Ascending aorta (tissue), 2 donors: ENCODE data around the gene SYCE3. TPM values are rescaled to one million over a fixed set of nuclear protein-coding genes. Genes with fewer than 3 reads are reported as not detected.
"Not testable (repeated sequence)": the region's sequence is repeated elsewhere in the genome, so short reads cannot be mapped to it uniquely, and the experiment has no call there.

Source experiments
- DNase-seq, 2 donors: peaks; one replicate each; pipeline ENCODE4 v3.0.0-alpha.2; 2019; ENCODE audit warnings: low spot score in 2 of 2
- H3K27ac ChIP-seq, 2 donors: fragments of 200-600 bp; sonication (generic); one replicate each; pipeline ENCODE4 v1.5.1; 2016 to 2017; ENCODE audit warnings: mild to moderate bottlenecking in 1 of 2
- H3K27me3 ChIP-seq: fragments of 200-600 bp; sonication (generic); one replicate; pipeline ENCODE4 v1.5.1; 2017
- H3K36me3 ChIP-seq, 2 donors: fragments of 200-600 bp; sonication (generic); one replicate each; pipeline ENCODE4 v1.5.1; 2016
- H3K4me1 ChIP-seq, 2 donors: fragments of 200-600 bp; sonication (generic); one replicate each; pipeline ENCODE4 v1.5.1; 2016 to 2017; ENCODE audit warnings: mild to moderate bottlenecking in 1 of 2
- H3K4me3 ChIP-seq, 2 donors: fragments of 200-600 bp; sonication (generic); one replicate each; pipeline ENCODE4 v1.5.1; 2016 to 2017; ENCODE audit warnings: mild to moderate bottlenecking in 1 of 2
- H3K9me3 ChIP-seq, 2 donors: fragments of 200-600 bp; sonication (generic); one replicate each; pipeline ENCODE4 v1.5.1; 2016
- intact Hi-C: fragments of 100-400 bp; cut with DNase I; formaldehyde crosslinking; loops from one replicate; pipeline ENCODE4 v1.15.1; 2023
- total RNA-seq: library from RNA; depleted of rRNA; stranded (reverse); fragments of >200 nt; gene quantifications from one replicate; pipeline ENCODE4 v1.1.0, GENCODE V29; 2016
- TF ChIP-seq, protein P1 (sequence below), 3 experiments: fragments of 200-600 bp in 2 of 3; fragments of 450-650 bp in 1 of 3; sonication (generic) in 2 of 3; IDR thresholded peaks; one replicate each; pipeline ENCODE4 v1.5.1; 2016 to 2019; ENCODE audit warnings: antibody characterized with exemption in 3 of 3, mild to moderate bottlenecking in 1 of 3, moderate library complexity in 1 of 3

The SYCE3 gene
- total RNA-seq, 1 donor from 2014 or later = not detected

DNA sequence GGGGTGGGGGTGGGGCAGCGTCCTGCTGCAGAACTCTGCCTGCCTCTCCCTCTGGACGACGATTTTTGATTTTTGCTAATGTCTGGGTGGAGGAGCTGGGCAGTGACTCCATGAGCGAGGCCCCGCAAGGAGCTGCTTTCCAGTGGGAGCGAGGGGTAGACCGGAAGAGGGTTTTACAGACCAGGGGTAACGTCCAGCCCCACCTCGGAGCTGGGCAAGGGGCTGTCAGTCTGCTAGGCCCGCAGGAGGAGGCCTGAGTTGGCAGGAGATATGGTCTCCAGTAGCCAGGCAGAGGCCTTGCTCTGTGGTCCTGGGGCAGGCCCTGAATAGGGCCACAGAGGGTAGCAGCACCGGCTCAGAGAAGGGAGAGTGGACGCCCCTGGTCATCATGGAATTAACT is 46.9 kb upstream of the SYCE3 start:
- DNase-seq = no peak
- Histone ChIP-seq H3K9me3 (no peaks in the 10 kb centered on the region), H3K4me3 (no peak overlapping the region), H3K27ac (no peak overlapping the region), H3K27me3 (no peaks in the 10 kb centered on the region), H3K36me3 (no peaks in the 10 kb centered on the region), H3K4me1 (no peaks in the 10 kb centered on the region)
- TF ChIP-seq, protein P1, sequence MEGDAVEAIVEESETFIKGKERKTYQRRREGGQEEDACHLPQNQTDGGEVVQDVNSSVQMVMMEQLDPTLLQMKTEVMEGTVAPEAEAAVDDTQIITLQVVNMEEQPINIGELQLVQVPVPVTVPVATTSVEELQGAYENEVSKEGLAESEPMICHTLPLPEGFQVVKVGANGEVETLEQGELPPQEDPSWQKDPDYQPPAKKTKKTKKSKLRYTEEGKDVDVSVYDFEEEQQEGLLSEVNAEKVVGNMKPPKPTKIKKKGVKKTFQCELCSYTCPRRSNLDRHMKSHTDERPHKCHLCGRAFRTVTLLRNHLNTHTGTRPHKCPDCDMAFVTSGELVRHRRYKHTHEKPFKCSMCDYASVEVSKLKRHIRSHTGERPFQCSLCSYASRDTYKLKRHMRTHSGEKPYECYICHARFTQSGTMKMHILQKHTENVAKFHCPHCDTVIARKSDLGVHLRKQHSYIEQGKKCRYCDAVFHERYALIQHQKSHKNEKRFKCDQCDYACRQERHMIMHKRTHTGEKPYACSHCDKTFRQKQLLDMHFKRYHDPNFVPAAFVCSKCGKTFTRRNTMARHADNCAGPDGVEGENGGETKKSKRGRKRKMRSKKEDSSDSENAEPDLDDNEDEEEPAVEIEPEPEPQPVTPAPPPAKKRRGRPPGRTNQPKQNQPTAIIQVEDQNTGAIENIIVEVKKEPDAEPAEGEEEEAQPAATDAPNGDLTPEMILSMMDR (IDR thresholded peaks at IDR 0.05) = no peak
- intact Hi-C loops = no loop called here

DNA sequence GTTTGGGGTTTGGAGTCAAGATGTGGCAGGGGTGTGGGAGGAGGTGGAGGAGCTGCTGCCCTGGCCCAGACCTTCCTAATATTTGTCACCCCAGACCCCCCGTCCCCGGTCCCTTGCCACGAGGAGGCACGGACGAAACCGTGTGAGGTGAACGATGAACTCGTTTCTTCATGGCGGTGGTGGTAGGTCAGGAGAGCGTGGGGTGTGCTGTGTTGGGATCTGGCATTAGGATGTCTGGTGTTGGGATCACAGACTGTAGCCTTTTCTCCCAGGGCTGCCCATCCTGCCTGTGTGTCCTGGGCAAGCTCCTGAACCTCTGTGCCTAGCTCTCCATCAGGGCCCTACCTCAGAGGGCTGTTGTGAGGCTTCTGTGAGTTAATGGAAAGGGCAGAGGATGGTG is 46.3 kb upstream of the SYCE3 start:
- TF ChIP-seq, protein P1 (IDR thresholded peaks at IDR 0.05) = no peak
- Histone ChIP-seq H3K27me3 (peaks cover 1% of the 10 kb centered on the region), H3K4me1 (no peaks in the 10 kb centered on the region), H3K27ac (no peak overlapping the region), H3K36me3 (no peaks in the 10 kb centered on the region), H3K4me3 (no peak overlapping the region), H3K9me3 (no peaks in the 10 kb centered on the region)
- intact Hi-C loops = no loop called here
- no peak for DNase-seq

DNA sequence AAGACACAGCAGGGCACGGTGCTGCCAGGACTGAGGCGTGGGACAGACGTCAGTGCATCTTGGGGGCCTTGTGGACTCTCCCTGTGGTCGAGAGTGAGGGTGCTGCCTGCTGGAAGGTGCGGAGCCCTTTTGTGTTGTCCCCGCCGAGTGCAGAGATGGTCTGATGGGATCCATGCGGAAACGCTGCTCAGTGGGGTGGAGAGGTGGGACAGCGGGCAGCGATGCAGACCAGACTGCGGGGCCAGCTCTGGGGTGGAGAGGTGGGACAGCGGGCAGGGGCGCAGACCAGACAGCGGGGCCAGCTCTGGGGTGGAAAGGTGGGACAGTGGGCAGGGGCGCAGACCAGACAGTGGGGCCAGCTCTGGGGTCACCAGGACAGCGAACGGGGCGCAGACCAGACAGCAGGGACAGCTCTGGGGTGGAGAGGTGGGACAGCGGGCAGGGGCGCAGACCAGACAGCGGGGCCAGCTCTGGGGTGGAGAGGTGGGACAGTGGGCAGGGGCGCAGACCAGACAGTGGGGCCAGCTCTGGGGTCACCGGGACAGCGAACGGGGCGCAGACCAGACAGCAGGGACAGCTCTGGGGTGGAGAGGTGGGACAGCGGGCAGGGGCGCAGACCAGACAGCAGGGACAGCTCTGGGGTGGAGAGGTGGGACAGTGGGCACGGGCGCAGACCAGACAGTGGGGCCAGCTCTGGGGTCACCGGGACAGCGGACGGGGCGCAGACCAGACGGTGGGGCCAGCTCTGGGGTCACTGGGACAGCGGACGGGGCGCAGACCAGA is 45.5 kb upstream of the SYCE3 start:
- DNase-seq, H3K36me3 ChIP-seq, H3K4me3 ChIP-seq, H3K27ac ChIP-seq, H3K9me3 ChIP-seq, H3K4me1 ChIP-seq, H3K27me3 ChIP-seq, intact Hi-C loops: not testable (repeated sequence)

DNA sequence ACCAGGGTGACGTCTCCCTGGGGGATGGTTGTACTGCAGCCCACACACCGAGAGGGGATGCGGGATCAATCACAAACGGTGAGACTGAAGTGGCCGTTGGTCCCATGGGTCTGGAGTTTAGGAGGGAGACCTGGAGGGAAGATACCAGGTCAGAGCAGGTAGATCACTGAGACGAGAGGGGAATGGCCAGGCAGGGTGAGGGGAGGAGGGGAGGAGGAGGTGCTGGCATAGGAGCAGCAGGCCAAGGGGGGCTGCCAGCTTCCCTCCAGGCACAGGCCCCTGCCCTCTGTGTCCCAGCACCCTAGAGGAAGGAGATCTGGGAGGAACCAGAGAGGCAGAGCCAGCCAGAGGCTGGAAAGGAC is 44.9 kb upstream of the SYCE3 start:
- no peaks in the 10 kb centered on the region for H3K36me3 ChIP-seq
- no peaks in the 10 kb centered on the region for H3K4me1 ChIP-seq
- H3K27me3 ChIP-seq = peaks cover 6% of the 10 kb centered on the region
- intact Hi-C loops = no loop called here
- H3K9me3 ChIP-seq = no peaks in the 10 kb centered on the region
- DNase-seq = no peak
- H3K4me3 ChIP-seq = no peak overlapping the region
- TF ChIP-seq, protein P1 (IDR thresholded peaks at IDR 0.05) = no peak
- no peak overlapping the region for H3K27ac ChIP-seq

DNA sequence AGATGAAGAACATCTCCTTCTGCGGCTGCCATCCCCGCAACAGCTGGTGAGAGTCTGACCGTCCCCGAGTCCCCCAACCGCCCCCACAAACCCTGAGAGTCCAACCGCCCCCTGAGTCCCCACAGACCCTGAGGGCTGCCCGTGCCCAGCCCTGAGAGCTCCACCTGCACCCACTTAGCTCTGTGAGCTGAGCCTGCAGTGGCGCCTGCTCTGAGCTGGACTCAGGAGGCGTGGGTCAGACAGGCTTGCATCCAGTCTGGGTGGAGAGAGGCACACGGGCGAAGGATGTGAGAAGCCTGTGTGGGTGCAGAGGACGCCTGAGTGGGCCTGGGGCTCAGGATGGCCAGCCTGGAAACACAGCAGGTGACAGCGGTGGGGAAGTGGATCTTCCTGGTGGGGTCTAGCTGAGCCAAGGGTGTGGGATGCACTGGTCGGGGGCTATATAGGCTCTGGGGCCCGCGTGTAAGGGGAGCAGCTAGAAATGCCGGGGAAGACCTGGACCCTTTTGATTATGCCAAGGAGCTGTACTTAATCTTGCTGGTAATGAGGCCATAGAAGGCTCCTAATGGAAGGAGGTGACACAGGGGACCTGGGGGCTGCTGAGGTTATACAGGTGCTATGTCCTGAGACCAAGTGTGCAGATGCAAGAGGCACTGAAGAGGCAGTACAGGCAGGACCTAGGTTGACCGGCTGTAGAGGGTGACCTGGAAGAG is 44.4 kb upstream of the SYCE3 start:
- no peak for DNase-seq
- peaks cover 6% of the 10 kb centered on the region for H3K27me3 ChIP-seq

More for the DNA sequence above, 44.4 kb upstream of the SYCE3 start:
- Histone ChIP-seq H3K36me3 (no peaks in the 10 kb centered on the region), H3K4me3 (no peak overlapping the region), H3K4me1 (no peaks in the 10 kb centered on the region), H3K9me3 (no peaks in the 10 kb centered on the region), H3K27ac (no peak overlapping the region)
- intact Hi-C loops = no loop called here
- TF ChIP-seq, protein P1 (IDR thresholded peaks at IDR 0.05) = no peak
